ENCODE results near the gene DGKQ. TPM values are rescaled to one million over a fixed set of nuclear protein-coding genes. Genes with fewer than 3 reads are reported as not detected.
"Not testable (repeated sequence)": the region's sequence is repeated elsewhere in the genome, so short reads cannot be mapped to it uniquely, and the experiment has no call there.

Gene DGKQ
- polyA plus RNA-seq, 2 of the 4 experiments (the other 2 are of a cell fraction): 2.7 to 7.8 TPM

- DNase-seq (ENCODE audit: low read depth in 1 of 2, low spot score in 1 of 2): no peak
- TF ChIP-seq EP300 (IDR thresholded peaks at IDR 0.05) (no peak), HOXB13 (CRISPR knock-in tag; IDR thresholded peaks at IDR 0.05; ENCODE audit: low read depth) (no peak), NR3C1 (IDR thresholded peaks at IDR 0.05) (no peak), PHF8 (IDR thresholded peaks at IDR 0.05; ENCODE audit: borderline replicate concordance, low read depth) (no peak), FOXS1 (CRISPR knock-in tag; IDR thresholded peaks at IDR 0.05) (no peak), MAFK (IDR thresholded peaks at IDR 0.05; ENCODE audit: partially characterized antibody) (no peak), ZC3H11A (IDR thresholded peaks at IDR 0.05) (no peak), RCOR1 (IDR thresholded peaks at IDR 0.05; ENCODE audit: low read depth, low read length) (no peak)
- ATAC-seq: no peak
- Histone ChIP-seq H3K4me2 (peak overlapping the region; percentile 83), H3K9me3 (no peaks in the 10 kb centered on the region), H3K27ac (peak overlapping the region in 1 of 2 experiments; percentile 44; a peak in 3 of 6 replicates), H3K4me3 (no peak overlapping the region), H3K4me1 (peaks cover 10% of the 10 kb centered on the region; the same call in 2 of the 3 replicates)
- POLR2A ChIA-PET: no interaction called here
- no peak for FAIRE-seq
- CTCF ChIA-PET: interaction anchor here (1.3 kb wide), 1 partner anchor 8 kb away, joined by 3 read pairs; no protein-coding TSS in a partner anchor
- 82% methylated on average over 15 of the region's 15 CpGs for WGBS (ENCODE audit: missing lambda C conversion rate)
Observed at GRCh38 chr4:984336-985054, 11.1 kb upstream of the DGKQ start.

- H3K4me1 ChIP-seq: peaks cover 17% of the 10 kb centered on the region; the same call in 2 of the 3 replicates
- H3K4me3 ChIP-seq: no peak overlapping the region
- no peaks in the 10 kb centered on the region for H3K9me3 ChIP-seq
- 89% methylated on average over 15 of the region's 15 CpGs for WGBS (ENCODE audit: missing lambda C conversion rate)
- DNase-seq (ENCODE audit: low read depth in 1 of 2, low spot score in 1 of 2) (no peak), ATAC-seq (no peak), FAIRE-seq (no peak)
- CTCF ChIA-PET: interaction anchor here (1.3 kb wide), 1 partner anchor 9 kb away, joined by 3 read pairs; no protein-coding TSS in a partner anchor
- TF ChIP-seq PBX3 (IDR thresholded peaks at IDR 0.05): no peak
- H3K27ac ChIP-seq: no peak overlapping the region
- no peak overlapping the region for H3K4me2 ChIP-seq
- POLR2A ChIA-PET: no interaction called here
Observed at GRCh38 chr4:982814-983213, 9.4 kb upstream of the DGKQ start.

- DNase-seq (ENCODE audit: low read depth in 1 of 2, low spot score in 1 of 2): no peak
- Histone ChIP-seq H3K27ac (no peak overlapping the region), H3K4me1 (peaks cover 17% of the 10 kb centered on the region; the same call in 2 of the 3 replicates), H3K9me3 (no peaks in the 10 kb centered on the region), H3K4me2 (no peak overlapping the region), H3K4me3 (no peak overlapping the region)
- POLR2A ChIA-PET: no interaction called here
- CTCF ChIA-PET: no interaction called here
- WGBS (ENCODE audit: missing lambda C conversion rate): 79% methylated on average over 6 of the region's 17 CpGs
- no peak for TF ChIP-seq MAZ (IDR thresholded peaks at IDR 0.05; ENCODE audit: borderline replicate concordance, low read depth, low read length)
- FAIRE-seq: no peak
- ATAC-seq: no peak
Observed at GRCh38 chr4:982291-982690, 8.9 kb upstream of the DGKQ start.

- WGBS (ENCODE audit: missing lambda C conversion rate): 80% methylated on average over 17 of the region's 20 CpGs
- no peak for DNase-seq (ENCODE audit: low read depth in 1 of 2, low spot score in 1 of 2)
- TF ChIP-seq REST (IDR thresholded peaks at IDR 0.05) (no peak), CEBPB (IDR thresholded peaks at IDR 0.05) (0 out of 4 replicates have a peak, but pooled peaks of 1 of the 2 experiments have one; percentile 33)
- H3K4me2 ChIP-seq: no peak overlapping the region
- ChIA-PET POLR2A (no interaction called here), CTCF (interaction anchor here (1.6 kb wide), 1 partner anchor 8 kb away, joined by 3 read pairs; the partner anchor contains the start of gene IDUA)
- peak overlapping the region; percentile 43 to 64; a peak in 4 of 6 replicates for H3K27ac ChIP-seq
- H3K4me3 ChIP-seq: no peak overlapping the region
- no peaks in the 10 kb centered on the region for H3K9me3 ChIP-seq
- no peak for FAIRE-seq
- peaks cover 7% of the 10 kb centered on the region; the same call in 2 of the 3 replicates for H3K4me1 ChIP-seq
- no peak for ATAC-seq
Observed at GRCh38 chr4:978957-979701, 5.8 kb upstream of the DGKQ start.

- H3K27ac ChIP-seq; H3K4me2 ChIP-seq; FAIRE-seq; POLR2A ChIA-PET; DNase-seq (ENCODE audit: low read depth in 1 of 2, low spot score in 1 of 2); CTCF ChIA-PET; ATAC-seq; H3K4me3 ChIP-seq; H3K9me3 ChIP-seq: not testable (repeated sequence)
- H3K4me1 ChIP-seq: peaks cover 21% of the 10 kb centered on the region
- WGBS (ENCODE audit: missing lambda C conversion rate): 82% methylated on average over 7 of the region's 25 CpGs
Observed at GRCh38 chr4:976016-976415, 2.6 kb upstream of the DGKQ start.

Measured in A549 (cell line).